ENCODE measurements around the gene RIC8B. TPM values are rescaled to one million over a fixed set of nuclear protein-coding genes. Genes with fewer than 3 reads are reported as not detected.

The RIC8B gene
- 12.2 and 14.0 TPM in 2 replicates for total RNA-seq

GRCh38 chr12:106774005-106774807, at the start of gene RIC8B:
RIC8B (plus strand) TSS chr12:106774682; CDS start chr12:106774746, 64 bp downstream.

Other genes starting within 250 kb of the RIC8B start
- gene RFX4, start 191.7 kb upstream of the RIC8B start, total RNA-seq, result not detected in 2 replicates
- 93.5 and 105 TPM in 2 replicates for gene TMEM263, start 181.2 kb downstream of the RIC8B start, total RNA-seq
- 5.4 and 8.8 TPM in 2 replicates for gene MTERF2, start 212.5 kb downstream of the RIC8B start, total RNA-seq

Data from aortic smooth muscle cell (primary cell).